ENCODE data around the gene SYT1. TPM values are rescaled to one million over a fixed set of nuclear protein-coding genes. Genes with fewer than 3 reads are reported as not detected.
A peak's percentile ranks its signal among the peaks of the same experiment; 100 is the strongest.

The SYT1 gene
- total and polyA plus RNA-seq, 2 of the 4 experiments (the other 2 are of a cell fraction), result 2.8 to 3.0 TPM

- POLR2A ChIA-PET (ENCODE audit: unreplicated experiment), result no interaction called here
These were observed 387.9 kb downstream of the SYT1 start for GRCh38 chr12:79252358-79253075.

More at GRCh38 chr12:79252358-79253075, 387.9 kb downstream of the SYT1 start:
- no peak overlapping the region for H4K91ac ChIP-seq (ENCODE audit: insufficient read depth, low read depth, low read length)
- H2BK5ac ChIP-seq (ENCODE audit: low read depth, low read length, poor library complexity, severe bottlenecking), result no peak overlapping the region
- H2BK120ac ChIP-seq (ENCODE audit: low read depth, low read length), result no peak overlapping the region
- H3K79me1 ChIP-seq (ENCODE audit: low read depth in 1 of 2, low read length in 2 of 2), result no peaks in the 10 kb centered on the region
- no peak overlapping the region for H3K4me3 ChIP-seq (ENCODE audit: insufficient read depth, low read depth, low read length)
- no peak overlapping the region for H2BK15ac ChIP-seq (ENCODE audit: low read depth, low read length)
- no peak overlapping the region for H2BK20ac ChIP-seq (ENCODE audit: low read depth, low read length)
- H3K56ac ChIP-seq (ENCODE audit: extremely low read depth, insufficient read depth, low read length), result no peak overlapping the region
- dilution Hi-C loops (cut with HindIII; ENCODE audit: low sequenced_read_pairs, unreplicated experiment), result no loop called here
- BruUV-seq (replicated peaks), result no TSS peak
- TF ChIP-seq RCOR1 (IDR thresholded peaks at IDR 0.05; ENCODE audit: insufficient replicate concordance, low read length) (no peak), CTCF (conservative IDR thresholded peaks at IDR 0.05; ENCODE audit: low read depth, low read length) (no peak), CEBPB (IDR thresholded peaks at IDR 0.05; ENCODE audit: low read depth, low read length) (0 out of 2 replicates have a peak, but pooled peaks have one; percentile 15), BHLHE40 (IDR thresholded peaks at IDR 0.05; ENCODE audit: low read depth, low read length) (no peak), FOS (IDR thresholded peaks at IDR 0.05; ENCODE audit: low read depth, low read length) (no peak)
- intact Hi-C loops (cut with micrococcal nuclease), result no loop called here
- H3K23ac ChIP-seq (ENCODE audit: low read depth, low read length), result no peak overlapping the region
- no peak overlapping the region for H2AFZ ChIP-seq (replicated peaks; ENCODE audit: low read length, poor library complexity)
- H3K4ac ChIP-seq (ENCODE audit: low read depth, low read length), result no peak overlapping the region
- CTCF ChIA-PET, result no interaction called here
- DNase-seq (peak; percentile 67), ATAC-seq (ENCODE audit: low read depth) (peak; percentile 30; the same call in 1 of the 2 replicates)
- no peak overlapping the region for H3K27ac ChIP-seq (ENCODE audit: insufficient read depth, low read length)
- H3K14ac ChIP-seq (replicated peaks; ENCODE audit: low read depth, low read length), result no peak overlapping the region
- no peaks in the 10 kb centered on the region for H3K36me3 ChIP-seq (ENCODE audit: control insufficient read depth, insufficient read depth, low read length)
- in situ Hi-C loops (cut with MboI; ENCODE audit: low sequenced_read_pairs), result no loop called here
- H3K4me2 ChIP-seq (ENCODE audit: low read depth, low read length), result no peak overlapping the region; the same call in 1 of the 2 replicates
- no peaks in the 10 kb centered on the region for H3K9me1 ChIP-seq (ENCODE audit: insufficient read depth, low read length)
- WGBS, 2 experiments (ENCODE audit: extremely low coverage in 2 of 2, insufficient read length in 1 of 2), result no CpG with 5 or more reads among the region's 4 CpGs
- no peak overlapping the region for H3K18ac ChIP-seq (ENCODE audit: low read depth, low read length)
- no peaks in the 10 kb centered on the region for H3K27me3 ChIP-seq (ENCODE audit: control insufficient read depth, insufficient read depth, low read length)
- no peak overlapping the region for H2AK5ac ChIP-seq (ENCODE audit: low read depth, low read length)
- H3K9me3 ChIP-seq (ENCODE audit: control insufficient read depth, insufficient read depth, low read length), result no peaks in the 10 kb centered on the region
- H2AK9ac ChIP-seq (replicated peaks; ENCODE audit: low read depth, low read length, poor library complexity), result no peak overlapping the region
- peaks cover 2% of the 10 kb centered on the region; the same call in 1 of the 2 replicates for H3K4me1 ChIP-seq (ENCODE audit: control insufficient read depth, insufficient read depth, low read length)
- H4K5ac ChIP-seq (ENCODE audit: low read depth, low read length), result no peak overlapping the region
- no peak overlapping the region for H4K8ac ChIP-seq (ENCODE audit: low read depth in 2 of 2, low read length in 2 of 2)
- no peak overlapping the region for H3K9ac ChIP-seq (ENCODE audit: low read depth, low read length)
- H4K20me1 ChIP-seq (ENCODE audit: insufficient read depth, low read length), result no peaks in the 10 kb centered on the region
